HepG2 (cell line): ENCODE results near the gene CCS. TPM values are rescaled to one million over a fixed set of nuclear protein-coding genes. Genes with fewer than 3 reads are reported as not detected.

Experiments
- ATAC-seq: fragments of 200-7000 bp; cut with Tn5 transposase; 3 replicates; pipeline ENCODE4 v1.9.1; 2020; ENCODE audit warnings: mild to moderate bottlenecking, moderate library complexity
- BruUV-seq: library from RNA; stranded (reverse); fragments of 400-500 nt; replicated peaks from 2 replicates; lab custom pipeline; 2021; lab: Mats Ljungman, UMichigan
- CTCF ChIA-PET: fragments of 300-600 bp; formaldehyde crosslinking; extraction: SDS; loops from one replicate; lab custom pipeline; 2021; ENCODE audit warnings: low total read pairs, inconsistent platforms, low intra/inter-chr PET ratio; lab: Yijun Ruan, JAX
- POLR2A ChIA-PET: fragments of 350-600 bp; sonication (Branson Sonifier 250); formaldehyde crosslinking; loops from one replicate; lab custom pipeline; 2020; ENCODE audit warnings: antibody characterized with exemption, inconsistent platforms; lab: Yijun Ruan, JAX
- DNase-seq: peaks from one replicate; pipeline ENCODE4 v3.0.0-alpha.2; 2015; ENCODE audit warnings: low spot score
- FAIRE-seq: peaks from 3 replicates; lab custom pipeline; 2011; peaks lifted over from hg19 to GRCh38; lab: Jason Lieb, UNC
- H2AFZ ChIP-seq: one replicate; pipeline ENCODE4 v1.6.1; 2011; ENCODE audit warnings: low read length, inconsistent platforms
- H3K27ac ChIP-seq: fragments of 300-600 bp; 3 replicates; pipeline ENCODE4 v1.8.0; 2011; ENCODE audit warnings: mixed run types, mild to moderate bottlenecking, mixed read lengths, low read length, inconsistent platforms; ENCODE audit not compliant: insufficient read depth; ENCODE audit errors: extremely low read length
- H3K27me3 ChIP-seq, 2 experiments: fragments of 200-600 bp in 1 of 2; 2 replicates in 1 of 2; 3 replicates in 1 of 2; pipeline versions ENCODE4 v1.6.0 to v1.8.0; 2011; ENCODE audit warnings: low read length in 2 of 2, mild to moderate bottlenecking in 2 of 2, moderate library complexity in 2 of 2, inconsistent platforms in 1 of 2; ENCODE audit not compliant: insufficient read depth in 2 of 2, control insufficient read depth in 1 of 2
- H3K36me3 ChIP-seq, 2 experiments: fragments of 200-600 bp in 1 of 2; replicated peaks in 1 of 2; 2 replicates in 1 of 2; 3 replicates in 1 of 2; pipeline versions ENCODE4 v1.5.1 to v1.8.0; 2011; ENCODE audit warnings: low read length in 2 of 2, inconsistent platforms in 1 of 2; ENCODE audit not compliant: insufficient read depth in 2 of 2, control insufficient read depth in 1 of 2
- H3K4me1 ChIP-seq: 2 replicates; pipeline ENCODE4 v1.5.1; 2012; ENCODE audit warnings: low read length, inconsistent platforms; ENCODE audit not compliant: insufficient read depth
- H3K4me2 ChIP-seq: 2 replicates; pipeline ENCODE4 v1.6.0; 2011; ENCODE audit warnings: low read depth, low read length, inconsistent platforms
- H3K4me3 ChIP-seq, 3 experiments: fragments of 200-600 bp in 1 of 3; sonication (generic), shearing (Covaris generic) in 1 of 3; replicated peaks in 1 of 3; 2 replicates each; pipeline ENCODE4 v1.5.1; 2011 to 2016; ENCODE audit warnings: low read length in 3 of 3, inconsistent platforms in 2 of 3, low read depth in 2 of 3, mild to moderate bottlenecking in 2 of 3, control low read depth in 1 of 3, mixed read lengths in 1 of 3; ENCODE audit not compliant: insufficient read depth in 1 of 3
- H3K79me2 ChIP-seq: one replicate; pipeline ENCODE4 v1.6.1; 2011; ENCODE audit warnings: low read length, inconsistent platforms; ENCODE audit not compliant: insufficient read depth
- H3K9ac ChIP-seq: 2 replicates; pipeline ENCODE4 v1.6.0; 2011; ENCODE audit warnings: mild to moderate bottlenecking, low read depth, low read length, inconsistent platforms; ENCODE audit not compliant: insufficient read depth
- H3K9me3 ChIP-seq: 2 replicates; pipeline ENCODE4 v1.5.1; 2012; ENCODE audit warnings: mild to moderate bottlenecking, low read length
- H4K20me1 ChIP-seq: 2 replicates; pipeline ENCODE4 v1.6.0; 2011; ENCODE audit warnings: inconsistent platforms, mild to moderate bottlenecking, low read length, moderate library complexity; ENCODE audit not compliant: insufficient read depth
- CAMTA2 ChIP-seq: sonication (generic); formaldehyde crosslinking; IDR thresholded peaks from 2 replicates; pipeline ENCODE4 v1.4.0; 2020; ENCODE audit warnings: mild to moderate bottlenecking, missing genetic modification reagents, borderline replicate concordance
- DPF2 ChIP-seq: sonication (generic); formaldehyde crosslinking; IDR thresholded peaks from 2 replicates; pipeline ENCODE4 v1.4.0; 2020; ENCODE audit warnings: mild to moderate bottlenecking, low read depth, missing genetic modification reagents, borderline replicate concordance
- HNRNPL ChIP-seq: fragments of 200-400 bp; formaldehyde crosslinking; IDR thresholded peaks from 2 replicates; pipeline ENCODE4 v1.6.1; 2017; ENCODE audit warnings: mild to moderate bottlenecking, low read depth, low read length
- MXD3 ChIP-seq: IDR thresholded peaks from 2 replicates; pipeline ENCODE4 v1.6.1; 2016; ENCODE audit warnings: mild to moderate bottlenecking, missing biosample characterization, missing genetic modification reagents
- NONO ChIP-seq, 2 experiments: fragments of 450-650 bp in 1 of 2; sonication (generic) in 1 of 2; formaldehyde crosslinking in 1 of 2; IDR thresholded peaks in 1 of 2; conservative IDR thresholded peaks in 1 of 2; 2 replicates each; pipeline versions ENCODE4 v1.6.1 to v1.8.0; 2017 to 2022; ENCODE audit warnings: mild to moderate bottlenecking in 1 of 2, missing genetic modification reagents in 1 of 2, moderate library complexity in 1 of 2
- NR2F6 ChIP-seq, 2 experiments: IDR thresholded peaks; 2 replicates each; pipeline ENCODE4 v1.6.1; 2016; ENCODE audit warnings: antibody characterized with exemption in 1 of 2, mild to moderate bottlenecking in 1 of 2
- SMAD3 ChIP-seq: sonication (generic); formaldehyde crosslinking; IDR thresholded peaks from 2 replicates; pipeline ENCODE4 v1.4.0; 2020; ENCODE audit warnings: missing genetic modification reagents
- THAP9 ChIP-seq: sonication (generic); formaldehyde crosslinking; IDR thresholded peaks from 2 replicates; pipeline ENCODE4; 2020; ENCODE audit warnings: missing genetic modification reagents, mild to moderate bottlenecking, borderline replicate concordance
- ZNF629 ChIP-seq: sonication (generic); formaldehyde crosslinking; conservative IDR thresholded peaks from 2 replicates; pipeline ENCODE4 v1.5.0; 2020; ENCODE audit warnings: missing genetic modification reagents
- ZNF713 ChIP-seq: sonication (generic); formaldehyde crosslinking; IDR thresholded peaks from 2 replicates; pipeline ENCODE4 v1.4.0; 2020; ENCODE audit warnings: mild to moderate bottlenecking, missing genetic modification reagents
- ZNF782 ChIP-seq: sonication (generic); formaldehyde crosslinking; IDR thresholded peaks from 2 replicates; pipeline ENCODE4 v1.4.0; 2020; ENCODE audit warnings: missing genetic modification reagents, mild to moderate bottlenecking, borderline replicate concordance
- WGBS: methylation state at CpG from one replicate; pipeline ENCODE4 v1.1.6; 2017; ENCODE audit warnings: low lambda C conversion rate; 5-methylcytosine and 5-hydroxymethylcytosine counted together
- in situ Hi-C: cut with HindIII; loops from 2 replicates; pipeline ENCODE4 v1.10.0; 2017; ENCODE audit warnings: low pct_unique_long_range_greater_than_20kb; ENCODE audit not compliant: extremely low pct_ligation_motif_present
- intact Hi-C: fragments of 100-400 bp; cut with micrococcal nuclease; formaldehyde crosslinking; loops from one replicate; pipeline ENCODE4 v1.10.0; 2022; ENCODE audit not compliant: unreplicated experiment
- polyA plus RNA-seq, 8 experiments: library from polyadenylated mRNA; depleted of rRNA in 3 of 8; stranded (reverse) in 7 of 8; unstranded in 1 of 8; fragments of >200 nt; fragmentation: Illumina TruSeq in 4 of 8; extraction: Trizol in 4 of 8; gene quantifications; 2 replicates each; pipeline versions ENCODE4 v1.2.1 to v1.2.3, GENCODE V29; 2011 to 2016; ENCODE audit warnings: low read depth in 4 of 8, missing spikeins in 1 of 8, mixed read lengths in 1 of 8; ENCODE audit not compliant: insufficient read depth in 1 of 8
- total RNA-seq, 5 experiments: library from RNA; depleted of rRNA; stranded (reverse); fragments of >200 nt; fragmentation: Illumina TruSeq; extraction: Trizol; gene quantifications; 2 replicates each; pipeline ENCODE4 v1.2.3, GENCODE V29; 2016; ENCODE audit warnings: low read depth in 1 of 5
- TF ChIP-seq, protein P1 (sequence below): sonication (generic); formaldehyde crosslinking; IDR thresholded peaks from 2 replicates; pipeline ENCODE4 v1.5.0; 2020; ENCODE audit warnings: missing genetic modification reagents

CCS gene
- total and polyA plus RNA-seq, 2 of the 13 experiments (the other 11 are each of a cell fraction or from before 2014, with no cell fraction given): 25.4 to 44.6 TPM

DNA sequence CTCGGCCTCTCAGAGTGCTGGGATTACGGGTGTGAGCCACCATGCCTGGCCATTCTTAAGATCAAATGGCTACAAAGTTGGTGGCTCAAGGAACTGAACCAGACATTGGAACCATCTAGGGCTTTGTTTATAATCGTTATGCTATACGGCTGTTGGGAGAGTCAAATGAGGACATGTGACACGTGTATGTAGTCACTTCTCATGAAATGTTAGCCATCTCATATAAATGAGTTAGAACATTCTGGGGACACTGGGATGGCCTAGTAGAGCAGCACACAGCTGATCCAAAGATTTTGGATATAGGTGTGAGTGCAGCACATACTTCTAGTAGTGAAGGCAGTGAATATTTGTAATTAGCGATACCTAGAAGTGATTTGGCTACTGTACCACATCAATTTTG is 38.9 kb downstream of the CCS start:
- Histone ChIP-seq H4K20me1 (peaks cover 8% of the 10 kb centered on the region; the same call in 1 of the 2 replicates), H3K27me3 (no peaks in the 10 kb centered on the region), H2AFZ (no peak overlapping the region), H3K4me2 (no peak overlapping the region), H3K4me1 (peaks cover 8% of the 10 kb centered on the region), H3K9ac (no peak overlapping the region), H3K4me3 (no peak overlapping the region), H3K9me3 (no peaks in the 10 kb centered on the region), H3K27ac (no peak overlapping the region), H3K36me3 (peaks cover 13 to 31% of the 10 kb centered on the region in 2 experiments), H3K79me2 (peaks cover 80% of the 10 kb centered on the region)
- intact Hi-C loops: no loop called here
- BruUV-seq: no TSS peak
- POLR2A ChIA-PET: no interaction called here
- CTCF ChIA-PET: no interaction called here
- ATAC-seq: no peak
- DNase-seq: no peak
- no peak for FAIRE-seq
- TF ChIP-seq NONO (IDR thresholded peaks at IDR 0.05): no peak
- no peak for TF ChIP-seq NONO (CRISPR knock-in tag; conservative IDR thresholded peaks at IDR 0.05)
- no peak for TF ChIP-seq THAP9 (CRISPR knock-in tag)
- TF ChIP-seq CAMTA2 (CRISPR knock-in tag): no peak
- no peak for TF ChIP-seq DPF2 (CRISPR knock-in tag)
- no peak for TF ChIP-seq ZNF629 (CRISPR knock-in tag)
- TF ChIP-seq HNRNPL: no peak
- no peak for TF ChIP-seq NR2F6 (IDR thresholded peaks at IDR 0.05)
- TF ChIP-seq NR2F6 (CRISPR knock-in tag; IDR thresholded peaks at IDR 0.05): no peak
- TF ChIP-seq, protein P1, sequence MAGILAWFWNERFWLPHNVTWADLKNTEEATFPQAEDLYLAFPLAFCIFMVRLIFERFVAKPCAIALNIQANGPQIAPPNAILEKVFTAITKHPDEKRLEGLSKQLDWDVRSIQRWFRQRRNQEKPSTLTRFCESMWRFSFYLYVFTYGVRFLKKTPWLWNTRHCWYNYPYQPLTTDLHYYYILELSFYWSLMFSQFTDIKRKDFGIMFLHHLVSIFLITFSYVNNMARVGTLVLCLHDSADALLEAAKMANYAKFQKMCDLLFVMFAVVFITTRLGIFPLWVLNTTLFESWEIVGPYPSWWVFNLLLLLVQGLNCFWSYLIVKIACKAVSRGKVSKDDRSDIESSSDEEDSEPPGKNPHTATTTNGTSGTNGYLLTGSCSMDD (CRISPR knock-in tag): no peak
- no peak for TF ChIP-seq MXD3 (CRISPR knock-in tag)
- no peak for TF ChIP-seq ZNF782
- no peak for TF ChIP-seq SMAD3
- no peak for TF ChIP-seq ZNF713 (CRISPR knock-in tag)
- TF ChIP-seq, all 625 proteins: peak for 0
- in situ Hi-C loops: no loop called here
- 98% methylated on average over 6 of the region's 6 CpGs for WGBS
